Fibroblast of lung (primary cell): ENCODE measurements around the gene SPOCK1. TPM values are rescaled to one million over a fixed set of nuclear protein-coding genes. Genes with fewer than 3 reads are reported as not detected.

Experiments used
- DNase-seq, 2 donors: peaks; one replicate each; pipeline versions ENCODE4 v3.0.0 to v3.0.0-alpha.2; 2010; ENCODE audit warnings: low read depth in 2 of 2
- H2AFZ ChIP-seq: 2 replicates; pipeline ENCODE4 v1.5.1; 2012; ENCODE audit warnings: low read length, control low read depth, inconsistent platforms
- H3K27ac ChIP-seq: 2 replicates; pipeline ENCODE4 v1.5.1; 2011; ENCODE audit warnings: low read length, control low read depth; ENCODE audit not compliant: insufficient read depth
- H3K27me3 ChIP-seq: 2 replicates; pipeline ENCODE4 v1.5.1; 2011; ENCODE audit warnings: mild to moderate bottlenecking, low read length; ENCODE audit not compliant: control insufficient read depth, insufficient read depth
- H3K36me3 ChIP-seq: 2 replicates; pipeline ENCODE4 v1.5.1; 2011; ENCODE audit warnings: low read length; ENCODE audit not compliant: control insufficient read depth, insufficient read depth
- H3K4me1 ChIP-seq: 2 replicates; pipeline ENCODE4 v1.5.1; 2011; ENCODE audit warnings: low read length; ENCODE audit not compliant: control insufficient read depth, insufficient read depth; ENCODE audit errors: extremely low read depth
- H3K4me2 ChIP-seq: 2 replicates; pipeline ENCODE4 v1.5.1; 2011; ENCODE audit warnings: low read length, control low read depth; ENCODE audit not compliant: insufficient read depth; ENCODE audit errors: extremely low read depth
- H3K4me3 ChIP-seq, 4 experiments: fragments of 200-600 bp in 1 of 4; sonication (generic) in 1 of 4; replicated peaks in 1 of 4; 2 replicates each; pipeline ENCODE4 v1.5.1; 2011 to 2016; ENCODE audit warnings: low read length in 4 of 4, low read depth in 3 of 4, mild to moderate bottlenecking in 3 of 4, control low read depth in 2 of 4, inconsistent platforms in 1 of 4, mixed read lengths in 1 of 4; ENCODE audit not compliant: insufficient read depth in 1 of 4; ENCODE audit errors: control extremely low read depth in 1 of 4
- H3K79me2 ChIP-seq: 2 replicates; pipeline ENCODE4 v1.5.1; 2012; ENCODE audit warnings: mild to moderate bottlenecking, low read length, inconsistent platforms; ENCODE audit not compliant: control insufficient read depth, insufficient read depth
- H3K9ac ChIP-seq: 2 replicates; pipeline ENCODE4 v1.5.1; 2011; ENCODE audit warnings: mild to moderate bottlenecking, low read length, control low read depth; ENCODE audit not compliant: insufficient read depth
- H3K9me3 ChIP-seq: 2 replicates; pipeline ENCODE4 v1.5.1; 2012; ENCODE audit warnings: low read depth, low read length; ENCODE audit not compliant: control insufficient read depth, insufficient read depth
- H4K20me1 ChIP-seq: 2 replicates; pipeline ENCODE4 v1.5.1; 2011; ENCODE audit warnings: low read length; ENCODE audit not compliant: control insufficient read depth, insufficient read depth; ENCODE audit errors: extremely low read depth
- EZH2 ChIP-seq: IDR thresholded peaks from 2 replicates; pipeline ENCODE4 v1.5.1; 2012; ENCODE audit warnings: low read length, control low read depth, mild to moderate bottlenecking; ENCODE audit errors: missing control alignments
- polyA plus RNA-seq, 2 donors: library from polyadenylated mRNA; depleted of rRNA in 1 of 2; stranded (reverse) in 1 of 2; unstranded in 1 of 2; fragments of >200 nt; gene quantifications; 2 replicates each; pipeline ENCODE4 v1.2.1, GENCODE V29; 2011 to 2012; ENCODE audit warnings: missing spikeins in 1 of 2
- total RNA-seq: library from RNA; depleted of rRNA; stranded (reverse); fragments of >200 nt; gene quantifications from 2 replicates; pipeline ENCODE4 v1.2.1, GENCODE V29; 2014
- TF ChIP-seq, protein P1 (sequence below), 2 donors: IDR thresholded peaks in 1 of 2; conservative IDR thresholded peaks in 1 of 2; 1 replicate in 1 of 2; 2 replicates in 1 of 2; pipeline ENCODE4 v1.5.1; 2011 to 2012; ENCODE audit warnings: low read length in 2 of 2, control low read depth in 1 of 2, inconsistent platforms in 1 of 2, low read depth in 1 of 2, mild to moderate bottlenecking in 1 of 2

The SPOCK1 gene
- total and polyA plus RNA-seq, 2 donors (not counting 1 experiment from before 2014, with no cell fraction given), result 11.1 to 34.9 TPM

DNA sequence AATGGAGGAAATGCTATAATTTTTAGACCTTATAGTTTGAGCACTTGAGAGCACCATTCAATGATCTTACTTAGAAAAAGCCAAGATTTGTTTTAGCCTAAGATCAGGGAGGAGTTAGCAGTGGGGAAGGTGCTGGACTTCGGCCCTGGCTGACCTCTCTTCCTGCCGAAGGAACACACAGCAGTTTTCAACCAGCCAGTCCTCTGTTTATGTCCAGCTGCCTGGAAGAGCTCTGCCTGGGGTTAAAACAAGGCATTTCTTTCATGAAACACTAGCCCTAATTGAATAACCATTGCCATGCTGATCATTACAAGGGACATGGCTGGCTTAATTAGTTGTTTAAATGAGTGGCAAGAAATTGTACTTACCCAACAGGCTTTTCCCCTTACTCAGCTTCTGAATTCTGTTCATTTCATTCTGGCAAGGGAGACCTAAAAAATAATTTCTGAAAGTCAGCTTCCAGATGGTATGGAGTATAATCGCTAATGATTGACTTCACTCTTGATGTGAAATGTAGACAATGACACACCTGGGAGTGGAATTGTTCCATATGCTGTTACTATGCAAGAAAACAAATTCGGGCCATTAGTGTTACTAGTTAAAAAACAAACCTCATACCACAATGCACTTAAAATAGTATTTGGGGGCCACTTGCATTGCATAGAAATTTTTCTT lies 514.2 kb downstream of the SPOCK1 start:
- TF ChIP-seq, protein P1, sequence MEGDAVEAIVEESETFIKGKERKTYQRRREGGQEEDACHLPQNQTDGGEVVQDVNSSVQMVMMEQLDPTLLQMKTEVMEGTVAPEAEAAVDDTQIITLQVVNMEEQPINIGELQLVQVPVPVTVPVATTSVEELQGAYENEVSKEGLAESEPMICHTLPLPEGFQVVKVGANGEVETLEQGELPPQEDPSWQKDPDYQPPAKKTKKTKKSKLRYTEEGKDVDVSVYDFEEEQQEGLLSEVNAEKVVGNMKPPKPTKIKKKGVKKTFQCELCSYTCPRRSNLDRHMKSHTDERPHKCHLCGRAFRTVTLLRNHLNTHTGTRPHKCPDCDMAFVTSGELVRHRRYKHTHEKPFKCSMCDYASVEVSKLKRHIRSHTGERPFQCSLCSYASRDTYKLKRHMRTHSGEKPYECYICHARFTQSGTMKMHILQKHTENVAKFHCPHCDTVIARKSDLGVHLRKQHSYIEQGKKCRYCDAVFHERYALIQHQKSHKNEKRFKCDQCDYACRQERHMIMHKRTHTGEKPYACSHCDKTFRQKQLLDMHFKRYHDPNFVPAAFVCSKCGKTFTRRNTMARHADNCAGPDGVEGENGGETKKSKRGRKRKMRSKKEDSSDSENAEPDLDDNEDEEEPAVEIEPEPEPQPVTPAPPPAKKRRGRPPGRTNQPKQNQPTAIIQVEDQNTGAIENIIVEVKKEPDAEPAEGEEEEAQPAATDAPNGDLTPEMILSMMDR (conservative IDR thresholded peaks at IDR 0.05 in 1 of 2, IDR thresholded peaks at IDR 0.05 in 1 of 2; ENCODE audit: low read depth in 1 of 2, low read length in 2 of 2), result no peak
- no peak for TF ChIP-seq EZH2
- Histone ChIP-seq H3K9ac (no peak overlapping the region), H2AFZ (no peak overlapping the region), H3K27me3 (no peaks in the 10 kb centered on the region), H4K20me1 (no peaks in the 10 kb centered on the region), H3K79me2 (no peaks in the 10 kb centered on the region), H3K4me1 (no peaks in the 10 kb centered on the region), H3K27ac (no peak overlapping the region), H3K9me3 (no peaks in the 10 kb centered on the region), H3K4me3 (no peak overlapping the region), H3K4me2 (no peak overlapping the region), H3K36me3 (no peaks in the 10 kb centered on the region)
- no peak for DNase-seq

DNA sequence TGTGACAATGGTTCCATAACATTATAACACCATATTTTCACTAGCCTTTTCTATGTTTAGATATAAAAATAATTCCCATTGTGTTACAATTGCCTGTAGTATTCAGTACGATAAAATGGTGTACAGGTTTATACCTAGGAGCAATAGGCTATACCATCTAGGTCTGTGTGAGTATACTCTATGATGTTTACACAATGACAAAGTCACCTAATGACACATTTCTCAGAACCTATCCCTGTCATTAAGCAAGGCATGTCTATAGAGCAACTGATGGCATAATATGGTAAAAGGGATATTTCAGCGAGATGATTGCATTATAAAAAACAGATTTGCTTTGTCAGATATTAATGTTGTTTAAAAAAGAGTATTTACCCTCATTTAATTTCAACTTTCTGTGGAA lies 517.2 kb downstream of the SPOCK1 start:
- Histone ChIP-seq H3K9ac (no peak overlapping the region), H3K36me3 (no peaks in the 10 kb centered on the region), H3K4me2 (no peak overlapping the region), H3K27ac (no peak overlapping the region), H3K9me3 (no peaks in the 10 kb centered on the region), H3K4me3 (no peak overlapping the region), H2AFZ (no peak overlapping the region), H4K20me1 (no peaks in the 10 kb centered on the region), H3K79me2 (no peaks in the 10 kb centered on the region), H3K4me1 (no peaks in the 10 kb centered on the region), H3K27me3 (no peaks in the 10 kb centered on the region)
- TF ChIP-seq, protein P1 (conservative IDR thresholded peaks at IDR 0.05 in 1 of 2, IDR thresholded peaks at IDR 0.05 in 1 of 2; ENCODE audit: low read depth in 1 of 2, low read length in 2 of 2), result no peak
- TF ChIP-seq EZH2, result no peak
- no peak for DNase-seq

DNA sequence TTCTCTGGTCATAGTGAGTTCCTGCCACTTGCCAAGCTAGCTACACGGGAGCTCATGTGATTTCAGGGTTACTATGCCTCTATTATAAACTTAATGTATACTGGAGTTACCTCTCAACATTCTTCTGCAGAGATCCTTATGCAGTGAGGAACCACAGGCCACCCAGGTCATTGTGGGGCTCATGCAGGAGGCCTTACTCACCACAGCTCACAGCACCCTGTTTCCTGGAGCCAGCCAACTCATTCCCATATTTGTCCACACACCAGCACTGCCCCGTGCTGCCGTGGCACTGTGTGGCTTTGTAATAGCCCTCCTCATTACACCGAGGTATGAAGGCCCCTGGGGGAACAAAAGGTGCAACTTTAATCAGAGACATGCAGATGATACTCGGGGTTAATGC lies 520.0 kb downstream of the SPOCK1 start:
- peak in 1 of 2 donors; percentile 57 for DNase-seq
- no peak overlapping the region for H3K4me2 ChIP-seq

More for the DNA sequence above, 520.0 kb downstream of the SPOCK1 start:
- no peaks in the 10 kb centered on the region for H3K4me1 ChIP-seq
- H3K9ac ChIP-seq, result no peak overlapping the region
- H3K27ac ChIP-seq, result no peak overlapping the region
- no peak overlapping the region for H3K4me3 ChIP-seq
- no peaks in the 10 kb centered on the region for H3K27me3 ChIP-seq
- H2AFZ ChIP-seq, result no peak overlapping the region
- no peaks in the 10 kb centered on the region for H4K20me1 ChIP-seq
- H3K79me2 ChIP-seq, result no peaks in the 10 kb centered on the region
- H3K9me3 ChIP-seq, result no peaks in the 10 kb centered on the region
- no peaks in the 10 kb centered on the region for H3K36me3 ChIP-seq
- TF ChIP-seq EZH2, result no peak
- TF ChIP-seq, protein P1 (conservative IDR thresholded peaks at IDR 0.05 in 1 of 2, IDR thresholded peaks at IDR 0.05 in 1 of 2; ENCODE audit: low read depth in 1 of 2, low read length in 2 of 2), result no peak
